ENCODE results near the gene ANTKMT. TPM values are rescaled to one million over a fixed set of nuclear protein-coding genes. Genes with fewer than 3 reads are reported as not detected.

ANTKMT gene
- total and polyA plus RNA-seq, 10 donors, result 28.6 to 77.2 (median 38.7) TPM

GRCh38 chr16:760545-761343 lies 39.8 kb downstream of the ANTKMT start, which contains the start of gene MSLN:
Gene MSLN, plus strand, starts transcription at chr16:760734. Its CDS starts 1,947 bp downstream, at chr16:762681.
- H3K4me3 ChIP-seq, result no peak within 1 kb of the TSS
- DNase-seq, result no peak
- no peaks in the 10 kb centered on the region for H3K4me1 ChIP-seq
- peaks cover 0 to 6% (median 0%) of the 10 kb centered on the region in 8 donors for H3K9me3 ChIP-seq
- TF ChIP-seq, protein P1, sequence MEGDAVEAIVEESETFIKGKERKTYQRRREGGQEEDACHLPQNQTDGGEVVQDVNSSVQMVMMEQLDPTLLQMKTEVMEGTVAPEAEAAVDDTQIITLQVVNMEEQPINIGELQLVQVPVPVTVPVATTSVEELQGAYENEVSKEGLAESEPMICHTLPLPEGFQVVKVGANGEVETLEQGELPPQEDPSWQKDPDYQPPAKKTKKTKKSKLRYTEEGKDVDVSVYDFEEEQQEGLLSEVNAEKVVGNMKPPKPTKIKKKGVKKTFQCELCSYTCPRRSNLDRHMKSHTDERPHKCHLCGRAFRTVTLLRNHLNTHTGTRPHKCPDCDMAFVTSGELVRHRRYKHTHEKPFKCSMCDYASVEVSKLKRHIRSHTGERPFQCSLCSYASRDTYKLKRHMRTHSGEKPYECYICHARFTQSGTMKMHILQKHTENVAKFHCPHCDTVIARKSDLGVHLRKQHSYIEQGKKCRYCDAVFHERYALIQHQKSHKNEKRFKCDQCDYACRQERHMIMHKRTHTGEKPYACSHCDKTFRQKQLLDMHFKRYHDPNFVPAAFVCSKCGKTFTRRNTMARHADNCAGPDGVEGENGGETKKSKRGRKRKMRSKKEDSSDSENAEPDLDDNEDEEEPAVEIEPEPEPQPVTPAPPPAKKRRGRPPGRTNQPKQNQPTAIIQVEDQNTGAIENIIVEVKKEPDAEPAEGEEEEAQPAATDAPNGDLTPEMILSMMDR (IDR thresholded peaks at IDR 0.05 in 8 of 11, conservative IDR thresholded peaks at IDR 0.05 in 3 of 11), result no peak
- no peak for TF ChIP-seq POLR2AphosphoS5 (IDR thresholded peaks at IDR 0.05)
- TF ChIP-seq POLR2A (IDR thresholded peaks at IDR 0.05), result no peak
- WGBS, 5 donors, result 76 to 85% (median 79%) methylated on average over 31 to 37 of the region's 37 CpGs
- no peaks in the 10 kb centered on the region for H3K36me3 ChIP-seq
- H3K27ac ChIP-seq, result no peak within 1 kb of the TSS
- H3K27me3 ChIP-seq (replicated peaks in 1 of 7), result peaks cover 0 to 63% (median 14%) of the 10 kb centered on the region in 7 donors
- intact Hi-C loops (cut with DNase I; ENCODE audit: low total_unique reads), result no loop called here

- Histone ChIP-seq H3K4me3 (no peak overlapping the region), H3K27me3 (replicated peaks in 1 of 7) (peaks cover 0 to 71% (median 14%) of the 10 kb centered on the region in 7 donors), H3K36me3 (no peaks in the 10 kb centered on the region), H3K9me3 (peaks cover 0 to under 1% (median 0%) of the 10 kb centered on the region in 8 donors), H3K4me1 (no peaks in the 10 kb centered on the region), H3K27ac (no peak overlapping the region)
- WGBS, 5 donors, result 74 to 91% (median 76%) methylated on average over 9 to 22 of the region's 22 CpGs
- intact Hi-C loops (cut with DNase I; ENCODE audit: low total_unique reads), result no loop called here
- no peak for DNase-seq
- TF ChIP-seq POLR2A (IDR thresholded peaks at IDR 0.05) (no peak), POLR2AphosphoS5 (IDR thresholded peaks at IDR 0.05) (no peak)
- TF ChIP-seq, protein P1 (IDR thresholded peaks at IDR 0.05 in 8 of 11, conservative IDR thresholded peaks at IDR 0.05 in 3 of 11), result no peak
Observed at GRCh38 chr16:761625-762513, 40.9 kb downstream of the ANTKMT start.

DNA sequence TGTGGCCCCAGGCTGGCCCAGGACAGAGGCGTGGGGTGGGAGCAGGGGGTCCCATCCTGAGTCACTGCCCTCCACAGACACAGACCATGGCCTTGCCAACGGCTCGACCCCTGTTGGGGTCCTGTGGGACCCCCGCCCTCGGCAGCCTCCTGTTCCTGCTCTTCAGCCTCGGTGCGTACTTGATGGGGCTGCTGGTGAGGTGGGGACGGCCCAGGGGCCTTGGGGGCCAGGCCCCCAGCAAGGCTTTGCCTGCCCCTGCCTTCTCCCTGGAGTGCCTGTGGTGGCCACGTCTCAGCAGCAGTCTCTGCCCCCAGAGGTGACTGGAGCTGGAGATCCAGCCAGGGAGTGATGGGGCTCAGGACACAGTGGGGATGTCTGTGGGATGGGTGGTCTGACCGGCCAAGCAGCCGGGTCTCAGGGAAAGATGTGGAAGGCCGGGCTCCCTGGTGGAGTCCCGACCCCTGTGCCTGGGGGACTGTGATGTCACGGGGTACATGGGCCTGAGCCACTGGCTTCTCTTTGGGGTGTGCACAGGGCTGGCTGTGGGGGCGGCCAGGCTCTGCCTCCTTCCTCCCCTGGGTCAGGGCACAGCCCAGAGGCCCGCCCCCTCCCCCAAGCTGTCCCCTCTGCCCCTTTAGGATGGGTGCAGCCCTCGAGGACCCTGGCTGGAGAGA lies 41.8 kb downstream of the ANTKMT start:
- Histone ChIP-seq H3K9me3 (no peaks in the 10 kb centered on the region), H3K36me3 (no peaks in the 10 kb centered on the region), H3K4me3 (no peak overlapping the region), H3K27ac (no peak overlapping the region), H3K27me3 (replicated peaks in 1 of 7) (peaks cover 0 to 75% (median 14%) of the 10 kb centered on the region in 7 donors), H3K4me1 (no peaks in the 10 kb centered on the region)
- WGBS, 5 donors, result 67 to 83% (median 79%) methylated on average over 3 to 17 of the region's 17 CpGs
- intact Hi-C loops (cut with DNase I; ENCODE audit: low total_unique reads), result no loop called here
- DNase-seq, result no peak
- no peak for TF ChIP-seq POLR2A (IDR thresholded peaks at IDR 0.05)
- no peak for TF ChIP-seq POLR2AphosphoS5 (IDR thresholded peaks at IDR 0.05)
- TF ChIP-seq, protein P1 (IDR thresholded peaks at IDR 0.05 in 8 of 11, conservative IDR thresholded peaks at IDR 0.05 in 3 of 11), result no peak
